ENCODE measurements around the gene HAPSTR1. TPM values are rescaled to one million over a fixed set of nuclear protein-coding genes. Genes with fewer than 3 reads are reported as not detected.

The HAPSTR1 gene
- total and polyA plus RNA-seq, 4 donors = 6.5 to 46.5 (median 17.7) TPM

- Histone ChIP-seq H3K27me3 (ENCODE audit: control insufficient read depth in 4 of 4, insufficient read depth in 4 of 4, low read length in 3 of 4) (no peaks in the 10 kb centered on the region), H3K4me3 (ENCODE audit: low read depth in 1 of 3, low read length in 3 of 3) (no peak overlapping the region), H3K9ac (ENCODE audit: low read depth in 1 of 2, low read length in 2 of 2) (no peak overlapping the region), H3K36me3 (ENCODE audit: control insufficient read depth in 4 of 4, insufficient read depth in 3 of 4, low read depth in 1 of 4, low read length in 3 of 4) (peaks cover 0 to 22% (median 14%) of the 10 kb centered on the region in 4 donors), H3K9me3 (ENCODE audit: control insufficient read depth in 4 of 4, low read length in 3 of 4) (no peaks in the 10 kb centered on the region), H3K4me1 (ENCODE audit: control insufficient read depth in 4 of 4, insufficient read depth in 4 of 4, low read length in 3 of 4) (peaks cover 19 to 64% (median 50%) of the 10 kb centered on the region in 4 donors), H3K27ac (ENCODE audit: low read depth in 1 of 2, low read length in 2 of 2) (peak overlapping the region; percentile 45 to 48)
- TF ChIP-seq GABPA (IDR thresholded peaks at IDR 0.05 in 1 of 2, conservative IDR thresholded peaks at IDR 0.05 in 1 of 2) (no peak), RXRA (IDR thresholded peaks at IDR 0.05) (peak; percentile 69 to 81), YY1 (IDR thresholded peaks at IDR 0.05) (peak; percentile 58), TAF1 (conservative IDR thresholded peaks at IDR 0.05) (no peak), HNF4G (IDR thresholded peaks at IDR 0.05) (peak; percentile 17), HNF4A (conservative IDR thresholded peaks at IDR 0.05) (peak; percentile 68 to 70), SP1 (IDR thresholded peaks at IDR 0.05) (peak; percentile 64), RAD21 (IDR thresholded peaks at IDR 0.05) (peak in 1 of 2 donors; percentile 19), JUND (IDR thresholded peaks at IDR 0.05) (peak in 1 of 2 donors; percentile 66), MAX (IDR thresholded peaks at IDR 0.05) (peak; percentile 66), NR2F2 (IDR thresholded peaks at IDR 0.05) (no peak), ATF3 (IDR thresholded peaks at IDR 0.05) (peak; percentile 66)
- TF ChIP-seq, protein P1, sequence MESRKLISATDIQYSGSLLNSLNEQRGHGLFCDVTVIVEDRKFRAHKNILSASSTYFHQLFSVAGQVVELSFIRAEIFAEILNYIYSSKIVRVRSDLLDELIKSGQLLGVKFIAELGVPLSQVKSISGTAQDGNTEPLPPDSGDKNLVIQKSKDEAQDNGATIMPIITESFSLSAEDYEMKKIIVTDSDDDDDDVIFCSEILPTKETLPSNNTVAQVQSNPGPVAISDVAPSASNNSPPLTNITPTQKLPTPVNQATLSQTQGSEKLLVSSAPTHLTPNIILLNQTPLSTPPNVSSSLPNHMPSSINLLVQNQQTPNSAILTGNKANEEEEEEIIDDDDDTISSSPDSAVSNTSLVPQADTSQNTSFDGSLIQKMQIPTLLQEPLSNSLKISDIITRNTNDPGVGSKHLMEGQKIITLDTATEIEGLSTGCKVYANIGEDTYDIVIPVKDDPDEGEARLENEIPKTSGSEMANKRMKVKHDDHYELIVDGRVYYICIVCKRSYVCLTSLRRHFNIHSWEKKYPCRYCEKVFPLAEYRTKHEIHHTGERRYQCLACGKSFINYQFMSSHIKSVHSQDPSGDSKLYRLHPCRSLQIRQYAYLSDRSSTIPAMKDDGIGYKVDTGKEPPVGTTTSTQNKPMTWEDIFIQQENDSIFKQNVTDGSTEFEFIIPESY (IDR thresholded peaks at IDR 0.05) = peak; percentile 43
- WGBS = 32% methylated on average over 5 of the region's 5 CpGs
- no peak for DNase-seq (ENCODE audit: low spot score)
Measured at GRCh38 chr16:9112166-9112843, 20.9 kb downstream of the HAPSTR1 start.

DNA sequence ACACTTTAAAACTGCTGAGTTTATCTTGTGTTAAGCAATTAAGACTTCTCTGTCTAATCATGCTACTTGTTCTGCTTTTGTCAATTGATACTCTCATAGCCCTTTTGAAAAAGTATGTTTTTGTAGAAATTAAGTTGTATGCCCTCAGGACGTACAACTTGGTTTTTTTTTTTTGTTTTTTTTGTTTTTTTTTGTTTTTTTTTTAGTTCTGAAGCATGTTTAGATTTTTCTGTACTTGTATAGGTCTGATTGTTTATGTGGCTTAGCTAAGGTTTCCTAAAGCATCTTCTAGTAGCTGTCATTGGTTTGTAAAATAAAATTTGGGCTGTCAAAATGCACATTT, 21.4 kb downstream of the HAPSTR1 start:
- no peaks in the 10 kb centered on the region for H3K9me3 ChIP-seq (ENCODE audit: control insufficient read depth in 4 of 4, low read length in 3 of 4)
- WGBS = 14% methylated on average over 1 of the region's 1 CpG
- TF ChIP-seq ATF3 (IDR thresholded peaks at IDR 0.05) = no peak
- no peak for TF ChIP-seq GABPA (IDR thresholded peaks at IDR 0.05 in 1 of 2, conservative IDR thresholded peaks at IDR 0.05 in 1 of 2)
- TF ChIP-seq FOXA2 (IDR thresholded peaks at IDR 0.05) = no peak
- TF ChIP-seq RXRA (IDR thresholded peaks at IDR 0.05) = peak in 1 of 2 donors; percentile 14
- peaks cover 2 to 22% (median 16%) of the 10 kb centered on the region in 4 donors for H3K36me3 ChIP-seq (ENCODE audit: control insufficient read depth in 4 of 4, insufficient read depth in 3 of 4, low read depth in 1 of 4, low read length in 3 of 4)
- H3K4me3 ChIP-seq (ENCODE audit: low read depth in 1 of 3, low read length in 3 of 3) = no peak overlapping the region
- H3K4me1 ChIP-seq (ENCODE audit: control insufficient read depth in 4 of 4, insufficient read depth in 4 of 4, low read length in 3 of 4) = peaks cover 18 to 60% (median 48%) of the 10 kb centered on the region in 4 donors
- H3K9ac ChIP-seq (ENCODE audit: low read depth in 1 of 2, low read length in 2 of 2) = no peak overlapping the region
- peak overlapping the region in 1 of 2 donors; percentile 37 for H3K27ac ChIP-seq (ENCODE audit: low read depth in 1 of 2, low read length in 2 of 2)
- no peak for DNase-seq (ENCODE audit: low spot score)
- no peaks in the 10 kb centered on the region for H3K27me3 ChIP-seq (ENCODE audit: control insufficient read depth in 4 of 4, insufficient read depth in 4 of 4, low read length in 3 of 4)

GRCh38 chr16:9113707-9114106, 22.3 kb downstream of the HAPSTR1 start:
- DNase-seq (ENCODE audit: low spot score) = no peak
- 64% methylated on average over 3 of the region's 3 CpGs for WGBS
- Histone ChIP-seq H3K27me3 (ENCODE audit: control insufficient read depth in 4 of 4, insufficient read depth in 4 of 4, low read length in 3 of 4) (no peaks in the 10 kb centered on the region), H3K9ac (ENCODE audit: low read depth in 1 of 2, low read length in 2 of 2) (no peak overlapping the region), H3K27ac (ENCODE audit: low read depth in 1 of 2, low read length in 2 of 2) (no peak overlapping the region), H3K9me3 (ENCODE audit: control insufficient read depth in 4 of 4, low read length in 3 of 4) (no peaks in the 10 kb centered on the region), H3K4me3 (ENCODE audit: low read depth in 1 of 3, low read length in 3 of 3) (no peak overlapping the region), H3K36me3 (ENCODE audit: control insufficient read depth in 4 of 4, insufficient read depth in 3 of 4, low read depth in 1 of 4, low read length in 3 of 4) (peaks cover 2 to 18% (median 16%) of the 10 kb centered on the region in 4 donors), H3K4me1 (ENCODE audit: control insufficient read depth in 4 of 4, insufficient read depth in 4 of 4, low read length in 3 of 4) (peaks cover 15 to 56% (median 48%) of the 10 kb centered on the region in 4 donors)
- TF ChIP-seq JUND (IDR thresholded peaks at IDR 0.05) (no peak), HNF4A (conservative IDR thresholded peaks at IDR 0.05) (peak in 1 of 2 donors; percentile 56), RXRA (IDR thresholded peaks at IDR 0.05) (peak in 1 of 2 donors; percentile 6)

Data from liver (tissue), 9 donors.